Small intestine (tissue), 16 donors: ENCODE results near the gene C9orf78. TPM values are rescaled to one million over a fixed set of nuclear protein-coding genes. Genes with fewer than 3 reads are reported as not detected.

Experiments used
- DNase-seq, 2 donors: peaks; one replicate each; pipeline versions ENCODE4 v3.0.0 to v3.0.0-alpha.2; 2013
- FAIRE-seq: peaks from 2 replicates; lab custom pipeline; 2012; peaks lifted over from hg19 to GRCh38; lab: Jason Lieb, UNC
- H3K27ac ChIP-seq, 3 donors: one replicate each; pipeline ENCODE4 v1.5.1; 2013; ENCODE audit warnings: low read length in 2 of 3, mild to moderate bottlenecking in 2 of 3, control low read depth in 1 of 3, inconsistent platforms in 1 of 3, low read depth in 1 of 3, moderate library complexity in 1 of 3
- H3K27me3 ChIP-seq, 3 donors: one replicate each; pipeline ENCODE4 v1.6.1; 2013; ENCODE audit warnings: low read length in 3 of 3, inconsistent platforms in 1 of 3; ENCODE audit not compliant: control insufficient read depth in 3 of 3, insufficient read depth in 3 of 3
- H3K36me3 ChIP-seq, 3 donors: one replicate each; pipeline ENCODE4 v1.6.1; 2013; ENCODE audit warnings: low read length in 3 of 3, inconsistent platforms in 1 of 3, low read depth in 1 of 3, mild to moderate bottlenecking in 1 of 3, moderate library complexity in 1 of 3; ENCODE audit not compliant: control insufficient read depth in 3 of 3, insufficient read depth in 2 of 3
- H3K4me1 ChIP-seq, 3 donors: one replicate each; pipeline ENCODE4 v1.6.1; 2013; ENCODE audit warnings: low read length in 2 of 3, inconsistent platforms in 1 of 3, low read depth in 1 of 3, mild to moderate bottlenecking in 1 of 3, moderate library complexity in 1 of 3; ENCODE audit not compliant: control insufficient read depth in 3 of 3, insufficient read depth in 2 of 3
- H3K4me3 ChIP-seq, 3 donors: one replicate each; pipeline ENCODE4 v1.5.1; 2013; ENCODE audit warnings: low read length in 3 of 3, control low read depth in 1 of 3, inconsistent platforms in 1 of 3, low read depth in 1 of 3, mild to moderate bottlenecking in 1 of 3, moderate library complexity in 1 of 3
- H3K9me3 ChIP-seq, 2 donors: one replicate each; pipeline ENCODE4 v1.6.1; 2013; ENCODE audit warnings: low read depth in 1 of 2, low read length in 1 of 2; ENCODE audit not compliant: control insufficient read depth in 2 of 2, insufficient read depth in 1 of 2
- WGBS, 3 donors: extraction: QIAGEN DNeasy Blood & Tissue Kit; methylation state at CpG; one replicate each; pipeline ENCODE4 v1.1.7; 2013; 5-methylcytosine and 5-hydroxymethylcytosine counted together
- long read RNA-seq, 10 donors: transcript quantifications; one replicate each; lab custom pipeline, GENCODE V29; 2026
- polyA plus RNA-seq, 4 donors: library from polyadenylated mRNA; stranded (reverse) in 3 of 4; unstranded in 1 of 4; fragments of 200-250 nt in 3 of 4; fragments of 120-200 nt in 1 of 4; gene quantifications; one replicate each; pipeline versions ENCODE4 v1.2.1 to v1.2.3, GENCODE V29; 2013
- donor health status: healthy with polysubstance abuse.
- donor health status: control.
- donor health status: control.
- donor health status: Bipolar disorder and iron deficiency.
- donor health status: healthy.

Gene C9orf78
- polyA plus RNA-seq: 10 to 100 TPM; 50.6 to 62.6 (median 59.4) TPM
- long read RNA-seq, donor 1, transcript C9orf78-201 (9 exons, 1,795 nt): major isoform, 26 of 60 reads
- long read RNA-seq, donor 1, partial matches to known transcripts: 34 of 60 reads
- long read RNA-seq, donor 1, other reads (novel, unspliced or antisense): 0 of 60 reads
- long read RNA-seq, donor 2, transcript C9orf78-201 (9 exons, 1,795 nt): major isoform, 6 of 6 reads
- long read RNA-seq, donor 2, partial matches to known transcripts: 0 of 6 reads
- long read RNA-seq, donor 2, other reads (novel, unspliced or antisense): 0 of 6 reads
- long read RNA-seq, donor 3, transcript C9orf78-201 (9 exons, 1,795 nt): major isoform, 5 of 6 reads
- long read RNA-seq, donor 3, partial matches to known transcripts: 0 of 6 reads
- long read RNA-seq, donor 3, other reads (novel, unspliced or antisense): 0 of 6 reads
- long read RNA-seq, donor 4, partial matches to known transcripts: 0 of 1 reads
- long read RNA-seq, donor 4, other reads (novel, unspliced or antisense): 0 of 1 reads
- long read RNA-seq, donor 5, transcript C9orf78-201 (9 exons, 1,795 nt): major isoform, 6 of 6 reads
- long read RNA-seq, donor 5, partial matches to known transcripts: 0 of 6 reads
- long read RNA-seq, donor 5, other reads (novel, unspliced or antisense): 0 of 6 reads
- long read RNA-seq, donor 6, transcript C9orf78-201 (9 exons, 1,795 nt): major isoform, 13 of 20 reads
- long read RNA-seq, donor 6, partial matches to known transcripts: 7 of 20 reads
- long read RNA-seq, donor 6, other reads (novel, unspliced or antisense): 0 of 20 reads
- long read RNA-seq, donor 7: 0 reads
- long read RNA-seq, donor 8, partial matches to known transcripts: 0 of 3 reads
- long read RNA-seq, donor 8, other reads (novel, unspliced or antisense): 0 of 3 reads
- long read RNA-seq, donor 9, partial matches to known transcripts: 0 of 3 reads
- long read RNA-seq, donor 9, other reads (novel, unspliced or antisense): 0 of 3 reads
- long read RNA-seq, donor 10, transcript C9orf78-201 (9 exons, 1,795 nt): major isoform, 15 of 21 reads
- long read RNA-seq, donor 10, partial matches to known transcripts: 5 of 21 reads
- long read RNA-seq, donor 10, other reads (novel, unspliced or antisense): 0 of 21 reads

GRCh38 chr9:129835128-129835859 is at the start of gene C9orf78, which contains the start of gene USP20:
TSS of gene C9orf78 (minus strand) at chr9:129835275. CDS start at chr9:129835221, 54 bp downstream.
TSS of gene USP20 (plus strand) at chr9:129835458. CDS start at chr9:129852556, 17,098 bp downstream.
- Histone ChIP-seq H3K4me3 (peak within 1 kb of the TSS; percentile 93 to 94 (median 94)), H3K4me1 (peaks cover 0 to 14% (median 4%) of the 10 kb centered on the region in 3 donors), H3K27me3 (no peaks in the 10 kb centered on the region), H3K36me3 (peaks cover 2 to 33% (median 6%) of the 10 kb centered on the region in 3 donors), H3K9me3 (no peaks in the 10 kb centered on the region), H3K27ac (peak within 1 kb of the TSS; percentile 65 to 84 (median 83))
- WGBS, 3 donors: 0 to 1% (median 1%) methylated on average over 57 to 81 of the region's 81 CpGs
- peak; percentile 97 to 99 for DNase-seq
- FAIRE-seq: no peak

- DNase-seq (peak; percentile 93 to 96), FAIRE-seq (no peak)
- peak overlapping the region; percentile 22 to 43 (median 33) for H3K4me3 ChIP-seq
- peaks cover 0 to 24% (median 6%) of the 10 kb centered on the region in 3 donors for H3K4me1 ChIP-seq
- WGBS, 3 donors: 3 to 10% (median 4%) methylated on average over 22 to 24 of the region's 24 CpGs
- H3K27ac ChIP-seq: peak overlapping the region; percentile 53 to 90 (median 68)
- H3K36me3 ChIP-seq: peaks cover 0 to 28% (median 2%) of the 10 kb centered on the region in 3 donors
- no peaks in the 10 kb centered on the region for H3K9me3 ChIP-seq
- H3K27me3 ChIP-seq: peaks cover 0 to 3% (median 0%) of the 10 kb centered on the region in 3 donors
Observed at GRCh38 chr9:129884220-129885017, 49.3 kb upstream of the C9orf78 start.

DNA sequence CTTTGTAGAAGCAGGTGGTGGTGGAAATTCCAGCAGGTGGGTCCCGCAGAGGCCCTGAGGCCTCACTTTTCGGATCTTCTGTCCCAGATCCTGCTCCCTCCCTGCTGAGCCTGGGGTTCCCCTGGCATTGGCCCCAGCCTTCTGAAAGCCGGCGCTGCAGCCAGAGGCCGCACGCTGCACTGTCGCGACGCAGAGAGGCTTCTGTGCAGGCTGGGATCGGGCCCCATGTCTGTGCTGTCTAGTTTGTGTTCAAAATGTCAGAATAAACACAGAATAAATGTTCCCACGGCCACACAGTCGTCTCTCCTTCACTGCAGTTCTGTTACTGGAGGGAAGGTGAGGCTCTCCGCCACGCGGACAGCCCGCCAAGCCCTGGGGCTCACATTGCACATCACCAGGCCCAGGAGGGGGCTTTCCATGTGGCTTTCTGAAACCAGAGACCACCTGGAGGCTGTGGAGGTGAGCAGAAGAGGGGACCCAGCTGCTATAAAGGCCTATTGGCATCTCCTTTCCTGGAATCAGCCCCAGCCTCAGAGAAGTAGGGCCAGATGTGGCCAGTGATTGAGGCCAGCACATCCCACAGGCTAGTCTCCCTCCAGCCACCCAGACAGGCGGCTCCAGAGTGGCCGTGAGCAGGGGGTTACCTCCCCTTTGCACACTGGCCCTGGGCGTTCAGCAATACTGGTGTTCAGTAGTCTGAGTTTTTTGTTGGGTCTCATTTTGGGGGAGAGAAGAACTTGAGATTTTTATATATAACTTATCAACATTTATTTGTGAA is 46.7 kb upstream of the C9orf78 start:
- Histone ChIP-seq H3K36me3 (peaks cover 0 to 26% (median 5%) of the 10 kb centered on the region in 3 donors), H3K4me1 (peaks cover 0 to 24% (median 5%) of the 10 kb centered on the region in 3 donors), H3K9me3 (no peaks in the 10 kb centered on the region), H3K4me3 (no peak overlapping the region), H3K27ac (no peak overlapping the region), H3K27me3 (peaks cover 0 to 3% (median 0%) of the 10 kb centered on the region in 3 donors)
- WGBS, 3 donors: 77 to 90% (median 81%) methylated on average over 19 of the region's 19 CpGs
- DNase-seq: no peak
- no peak for FAIRE-seq

DNA sequence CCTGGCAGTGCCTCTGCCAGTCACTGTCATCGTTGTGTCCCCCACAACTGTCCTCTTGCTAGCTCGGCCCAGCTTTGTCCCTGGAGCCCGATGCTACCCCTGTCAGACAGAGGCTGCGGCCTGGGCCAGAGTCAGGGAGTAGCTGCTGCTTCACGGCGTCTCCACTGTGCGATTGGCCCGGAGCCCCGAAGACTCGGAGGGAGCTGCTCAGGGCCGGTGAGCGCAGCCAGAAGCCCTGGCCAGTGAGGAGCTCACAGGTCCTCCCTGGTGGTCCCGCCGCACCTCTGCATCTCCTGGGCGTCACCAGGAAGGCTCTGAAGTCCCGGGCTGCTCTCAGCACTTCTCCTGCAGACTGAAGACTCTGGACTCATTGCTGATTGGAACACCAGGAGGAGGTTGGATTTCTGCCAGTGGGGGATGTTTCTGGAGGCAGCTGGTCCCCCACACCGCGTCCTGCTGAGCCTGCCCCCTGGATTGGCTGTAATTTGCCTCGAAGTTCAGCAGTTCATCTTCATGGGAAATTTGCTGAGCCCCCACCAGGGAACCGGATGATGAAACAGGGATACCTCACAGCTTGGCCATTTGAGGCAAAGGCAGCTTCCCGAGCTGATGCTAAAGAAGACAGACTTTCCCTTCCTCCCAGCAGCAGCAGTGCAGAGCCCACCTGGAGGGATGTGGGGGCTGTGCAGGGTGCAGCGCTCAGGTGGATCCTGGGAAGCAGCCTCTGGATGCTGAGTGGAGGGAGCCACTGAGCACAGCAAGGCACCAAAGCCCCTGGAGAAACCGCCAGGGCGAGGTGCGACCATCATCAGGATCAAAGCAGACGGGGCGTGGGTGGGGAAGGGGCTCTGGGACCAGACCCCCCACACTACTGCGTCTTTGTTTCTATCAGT is 45.8 kb upstream of the C9orf78 start:
- Histone ChIP-seq H3K27ac (no peak overlapping the region), H3K36me3 (peaks cover 0 to 28% (median 5%) of the 10 kb centered on the region in 3 donors), H3K9me3 (no peaks in the 10 kb centered on the region), H3K4me1 (peaks cover 0 to 17% (median 5%) of the 10 kb centered on the region in 3 donors), H3K4me3 (no peak overlapping the region), H3K27me3 (no peaks in the 10 kb centered on the region)
- DNase-seq (no peak), FAIRE-seq (no peak)
- whole genome bisulfite sequencing, 3 donors: 77 to 89% (median 84%) methylated on average over 28 of the region's 28 CpGs

DNA sequence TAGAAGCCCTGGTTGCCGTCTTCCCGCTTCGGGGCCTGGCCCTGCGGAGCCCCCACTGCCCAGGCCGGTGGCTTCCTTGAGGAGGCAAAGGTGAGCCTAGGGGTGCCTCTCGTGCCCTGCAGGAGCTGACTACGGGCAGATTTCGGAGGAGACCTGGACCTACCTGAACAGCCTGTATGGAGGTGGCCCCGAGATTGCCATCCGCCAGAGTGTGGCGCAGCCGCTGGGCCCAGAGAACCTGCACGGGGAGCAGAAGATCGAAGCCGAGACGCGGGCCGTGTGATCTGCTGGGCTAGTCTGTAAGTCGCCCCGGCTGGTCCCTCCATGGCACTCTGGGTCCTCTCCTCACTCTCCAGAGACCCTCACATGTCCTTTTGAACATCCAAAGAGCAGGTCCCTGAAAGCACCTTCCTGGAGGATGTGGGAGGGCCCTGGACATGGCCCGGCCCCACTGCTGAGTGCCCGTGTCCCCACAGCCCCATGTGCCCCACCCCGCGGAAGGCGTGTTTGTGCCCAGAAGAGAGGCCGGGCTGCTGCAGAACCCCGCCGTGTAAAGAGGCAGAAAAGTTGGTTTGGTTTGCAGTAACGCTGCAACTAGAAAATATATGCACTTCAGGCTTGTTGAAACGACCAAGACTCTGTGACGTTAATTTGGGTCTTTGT is 45.0 kb upstream of the C9orf78 start:
- DNase-seq (no peak), FAIRE-seq (no peak)
- Histone ChIP-seq H3K27ac (no peak overlapping the region), H3K9me3 (no peaks in the 10 kb centered on the region), H3K4me3 (no peak overlapping the region), H3K27me3 (no peaks in the 10 kb centered on the region), H3K36me3 (peaks cover 3 to 33% (median 5%) of the 10 kb centered on the region in 3 donors), H3K4me1 (peaks cover 0 to 12% (median 3%) of the 10 kb centered on the region in 3 donors)
- WGBS, 3 donors: 92 to 95% (median 94%) methylated on average over 29 to 31 of the region's 31 CpGs

DNA sequence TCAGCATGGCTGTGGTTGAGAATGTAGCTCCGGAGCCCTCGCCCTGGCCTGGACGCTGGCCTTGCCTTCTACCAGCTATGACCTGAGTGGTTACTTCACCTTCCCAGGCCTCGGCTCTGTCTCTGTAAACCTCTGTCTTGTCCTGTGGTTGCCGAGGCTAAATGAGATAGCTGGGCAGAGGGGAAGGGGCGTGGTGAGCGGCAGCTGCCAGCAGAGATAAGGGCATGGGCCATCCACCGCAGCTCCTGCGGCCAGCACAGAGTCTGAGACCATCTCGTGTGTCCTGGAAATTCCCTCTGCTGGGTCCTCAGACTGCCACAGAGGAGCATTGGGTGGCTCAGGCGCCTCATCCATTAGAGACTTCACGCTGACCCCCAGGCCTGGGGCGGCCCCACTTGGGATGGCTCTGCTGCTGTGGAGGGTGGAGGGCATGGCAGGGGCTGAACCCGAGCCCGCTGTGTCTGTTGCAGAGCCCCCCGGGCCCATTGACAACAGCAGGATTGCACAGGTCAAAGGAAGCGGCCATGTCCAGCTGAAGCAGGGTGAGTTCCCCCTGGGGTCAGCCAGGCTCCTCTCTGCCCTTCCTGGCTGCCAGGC is 44.1 kb upstream of the C9orf78 start:
- no peaks in the 10 kb centered on the region for H3K9me3 ChIP-seq
- DNase-seq (no peak), FAIRE-seq (no peak)
- no peak overlapping the region for H3K4me3 ChIP-seq
- no peaks in the 10 kb centered on the region for H3K27me3 ChIP-seq
- 81 to 85% (median 85%) methylated on average over 15 to 17 of the region's 17 CpGs for WGBS, 3 donors
- H3K27ac ChIP-seq: no peak overlapping the region
- peaks cover 4 to 42% (median 5%) of the 10 kb centered on the region in 3 donors for H3K36me3 ChIP-seq
- H3K4me1 ChIP-seq: peaks cover 0 to 4% (median 3%) of the 10 kb centered on the region in 3 donors
